WTC11 (cell line): ENCODE data around the gene DYSF. TPM values are rescaled to one million over a fixed set of nuclear protein-coding genes. Genes with fewer than 3 reads are reported as not detected.

Source experiments
- ATAC-seq: fragments of 200-7000 bp; cut with Tn5 transposase; 2 replicates; pipeline ENCODE4 v1.10.0; 2021; ENCODE audit warnings: mild to moderate bottlenecking, moderate library complexity
- CTCF ChIA-PET: fragments of 300-600 bp; sonication (Branson Sonifier 250); formaldehyde crosslinking; loops from one replicate; lab custom pipeline; 2021; ENCODE audit warnings: antibody characterized with exemption; lab: Charles Lee
- POLR2A ChIA-PET: fragments of 350-600 bp; sonication (Branson Sonifier 250); formaldehyde crosslinking; loops from one replicate; lab custom pipeline; 2021; ENCODE audit warnings: antibody characterized with exemption; lab: Charles Lee
- DNase-seq: peaks from one replicate; pipeline ENCODE4 v3.0.0; 2021; ENCODE audit warnings: low spot score
- H3K27ac Mint-ChIP-seq: 2 replicates; pipeline ENCODE4 v1.8.0; 2021; ENCODE audit warnings: mixed read lengths
- H3K27me3 Mint-ChIP-seq: 2 replicates; pipeline ENCODE4 v1.8.0; 2021; ENCODE audit warnings: low read depth, mild to moderate bottlenecking, moderate library complexity, mixed read lengths
- H3K36me3 Mint-ChIP-seq: 2 replicates; pipeline ENCODE4 v1.8.0; 2021; ENCODE audit warnings: mixed read lengths
- H3K4me1 Mint-ChIP-seq: 2 replicates; pipeline ENCODE4 v1.8.0; 2022; ENCODE audit warnings: mixed read lengths
- H3K4me3 Mint-ChIP-seq: 2 replicates; pipeline ENCODE4 v1.8.0; 2021; ENCODE audit warnings: mild to moderate bottlenecking, moderate library complexity, mixed read lengths
- H3K9me3 Mint-ChIP-seq: 2 replicates; pipeline ENCODE4 v1.8.0; 2021; ENCODE audit warnings: mixed read lengths
- ARID4B ChIP-seq: sonication (generic); formaldehyde crosslinking; IDR thresholded peaks from 2 replicates; pipeline ENCODE4 v1.8.0; 2023; ENCODE audit warnings: missing genetic modification reagents, mild to moderate bottlenecking, borderline replicate concordance
- CTCF ChIP-seq: fragments of 200-600 bp; IDR thresholded peaks from 2 replicates; pipeline ENCODE4 v1.8.0; 2022; ENCODE audit warnings: antibody characterized with exemption
- ELF4 ChIP-seq: sonication (generic); formaldehyde crosslinking; IDR thresholded peaks from 2 replicates; pipeline ENCODE4 v1.8.1; 2022; ENCODE audit warnings: low read depth, mild to moderate bottlenecking, moderate library complexity, missing genetic modification reagents
- EMX1 ChIP-seq: fragments of 250-450 bp; sonication (Bioruptor Pico); IDR thresholded peaks from 2 replicates; pipeline ENCODE4 v1.8.0; 2021; ENCODE audit warnings: mild to moderate bottlenecking
- GABPB1 ChIP-seq: sonication (generic); formaldehyde crosslinking; IDR thresholded peaks from 2 replicates; pipeline ENCODE4 v1.8.1; 2023; ENCODE audit warnings: mild to moderate bottlenecking, missing genetic modification reagents
- GRHL2 ChIP-seq: fragments of 250-450 bp; sonication (Bioruptor Pico); IDR thresholded peaks from 2 replicates; pipeline ENCODE4 v1.8.0; 2022; ENCODE audit warnings: mild to moderate bottlenecking, moderate library complexity; ENCODE audit not compliant: insufficient replicate concordance, severe bottlenecking
- GTF2I ChIP-seq: fragments of 250-450 bp; sonication (Bioruptor Pico); conservative IDR thresholded peaks from 2 replicates; pipeline ENCODE4 v1.4.0; 2021; ENCODE audit warnings: mild to moderate bottlenecking
- NFE2L1 ChIP-seq: sonication (generic); formaldehyde crosslinking; IDR thresholded peaks from 2 replicates; pipeline ENCODE4 v1.8.1; 2023; ENCODE audit warnings: missing genetic modification reagents
- NR3C1 ChIP-seq: sonication (generic); formaldehyde crosslinking; conservative IDR thresholded peaks from 2 replicates; pipeline ENCODE4 v1.8.1; 2023; ENCODE audit warnings: low read depth, mild to moderate bottlenecking, missing genetic modification reagents
- OVOL2 ChIP-seq: fragments of 250-450 bp; sonication (Bioruptor Pico); IDR thresholded peaks from 2 replicates; pipeline ENCODE4 v1.9.0; 2021; ENCODE audit warnings: mild to moderate bottlenecking, borderline replicate concordance
- SMAD3 ChIP-seq: sonication (generic); formaldehyde crosslinking; IDR thresholded peaks from 2 replicates; pipeline ENCODE4 v1.8.0; 2022; ENCODE audit warnings: missing genetic modification reagents, mild to moderate bottlenecking, borderline replicate concordance
- SMAD4 ChIP-seq: sonication (generic); formaldehyde crosslinking; IDR thresholded peaks from 2 replicates; pipeline ENCODE4 v1.8.0; 2022; ENCODE audit warnings: mild to moderate bottlenecking, missing genetic modification reagents
- SOX15 ChIP-seq: fragments of 250-450 bp; sonication (Bioruptor Pico); IDR thresholded peaks from 2 replicates; pipeline ENCODE4 v1.9.0; 2021; ENCODE audit warnings: mild to moderate bottlenecking
- STAT6 ChIP-seq: sonication (generic); formaldehyde crosslinking; conservative IDR thresholded peaks from 2 replicates; pipeline ENCODE4 v1.8.1; 2023; ENCODE audit warnings: mild to moderate bottlenecking, low read depth, missing genetic modification reagents, moderate library complexity
- TEAD4 ChIP-seq: sonication (generic); formaldehyde crosslinking; IDR thresholded peaks from 2 replicates; pipeline ENCODE4 v1.8.0; 2022; ENCODE audit warnings: mild to moderate bottlenecking, missing genetic modification reagents
- ZNF138 ChIP-seq: sonication (generic); formaldehyde crosslinking; conservative IDR thresholded peaks from 2 replicates; pipeline ENCODE4 v1.8.1; 2022; ENCODE audit warnings: mild to moderate bottlenecking, moderate library complexity, missing genetic modification reagents
- total RNA-seq: library from RNA; stranded (reverse); gene quantifications from 3 replicates; pipeline ENCODE4 v1.2.3, GENCODE V29; 2021
- TF ChIP-seq, protein P1 (sequence below): sonication (generic); formaldehyde crosslinking; IDR thresholded peaks from 2 replicates; pipeline ENCODE4 v1.8.0; 2022; ENCODE audit warnings: mild to moderate bottlenecking, missing genetic modification reagents

Gene DYSF
- total RNA-seq, 1 experiment from 2014 or later: 14.8 TPM

- DNase-seq (no peak), ATAC-seq (no peak)
- H3K4me1 Mint-ChIP-seq: no peaks in the 10 kb centered on the region
- TF ChIP-seq SMAD3 (CRISPR knock-in tag) (no peak), ELF4 (CRISPR knock-in tag) (no peak), SMAD4 (CRISPR knock-in tag) (no peak), ZNF138 (CRISPR knock-in tag) (no peak), NFE2L1 (CRISPR knock-in tag) (no peak), OVOL2 (CRISPR knock-in tag) (no peak), NR3C1 (no peak), GTF2I (CRISPR knock-in tag) (no peak), GABPB1 (CRISPR knock-in tag) (no peak), EMX1 (CRISPR knock-in tag) (no peak), ARID4B (no peak), SOX15 (CRISPR knock-in tag) (no peak)
- TF ChIP-seq, all 79 proteins: peak for 0
- Mint-ChIP-seq H3K4me3 (no peak overlapping the region), H3K27me3 (no peaks in the 10 kb centered on the region), H3K9me3 (no peaks in the 10 kb centered on the region), H3K27ac (no peak overlapping the region), H3K36me3 (peaks cover 8% of the 10 kb centered on the region; the same call in 1 of the 2 replicates)
- ChIA-PET CTCF (interaction anchor here (0.7 to 2.1 kb wide), 3 partner anchors 110 to 130 kb away, joined by 3 to 5 read pairs (median 3); no protein-coding TSS in a partner anchor), POLR2A (no interaction called here)
These were observed 214.2 kb downstream of the DYSF start for GRCh38 chr2:71667256-71668182.

DNA sequence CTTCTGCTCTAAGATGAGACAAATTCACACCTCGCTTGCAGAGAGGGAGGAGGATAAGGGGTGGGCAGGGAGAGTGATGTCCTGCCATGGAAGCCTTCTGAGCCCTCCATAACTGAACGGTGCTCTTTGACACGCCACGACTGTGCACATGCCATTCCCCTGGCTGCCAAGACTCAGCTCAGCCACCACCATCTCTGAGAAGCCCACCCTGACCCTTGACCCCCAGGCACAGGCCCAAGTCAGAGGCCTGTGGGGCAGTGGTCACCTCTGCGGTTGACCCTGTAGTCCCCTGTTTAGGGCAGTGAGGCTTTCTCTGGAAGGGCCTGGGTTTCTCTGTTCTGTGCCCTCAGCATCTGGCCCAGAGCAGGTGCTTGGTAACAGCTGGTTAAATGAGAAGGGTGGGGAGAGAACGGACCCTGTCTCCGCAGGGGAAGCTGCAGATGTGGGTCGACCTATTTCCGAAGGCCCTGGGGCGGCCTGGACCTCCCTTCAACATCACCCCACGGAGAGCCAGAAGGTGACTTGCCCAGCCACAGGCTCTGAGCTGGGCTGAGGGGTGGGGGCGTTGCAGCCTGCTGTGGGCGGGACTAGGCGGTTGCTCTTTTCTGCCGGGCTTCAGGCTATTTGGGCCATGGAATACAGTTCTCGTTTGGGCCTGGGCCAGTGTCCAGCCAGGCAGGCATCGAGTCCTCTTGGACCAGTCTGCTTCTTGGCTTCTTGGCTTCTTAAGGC lies 215.1 kb downstream of the DYSF start:
- Mint-ChIP-seq H3K36me3 (peaks cover 8% of the 10 kb centered on the region; the same call in 1 of the 2 replicates), H3K27ac (no peak overlapping the region; the same call in 1 of the 2 replicates), H3K4me1 (no peaks in the 10 kb centered on the region), H3K9me3 (no peaks in the 10 kb centered on the region), H3K27me3 (no peaks in the 10 kb centered on the region), H3K4me3 (no peak overlapping the region)
- POLR2A ChIA-PET: no interaction called here
- no peak for TF ChIP-seq SOX15 (CRISPR knock-in tag)
- TF ChIP-seq CTCF: no peak
- no peak for TF ChIP-seq GRHL2 (CRISPR knock-in tag)
- ATAC-seq (peak; percentile 36; the same call in 1 of the 2 replicates), DNase-seq (no peak)
- CTCF ChIA-PET: interaction anchor here (0.7 kb wide), 1 partner anchor 111 kb away, joined by 3 read pairs; no protein-coding TSS in a partner anchor

- no peak overlapping the region for H3K4me3 Mint-ChIP-seq
- H3K36me3 Mint-ChIP-seq: peaks cover 8% of the 10 kb centered on the region; the same call in 1 of the 2 replicates
- ChIA-PET POLR2A (no interaction called here), CTCF (no interaction called here)
- H3K9me3 Mint-ChIP-seq: no peaks in the 10 kb centered on the region
- H3K27me3 Mint-ChIP-seq: no peaks in the 10 kb centered on the region
- no peak overlapping the region; the same call in 1 of the 2 replicates for H3K27ac Mint-ChIP-seq
- no peak for DNase-seq
- no peaks in the 10 kb centered on the region for H3K4me1 Mint-ChIP-seq
- no peak for ATAC-seq
- TF ChIP-seq, protein P1, sequence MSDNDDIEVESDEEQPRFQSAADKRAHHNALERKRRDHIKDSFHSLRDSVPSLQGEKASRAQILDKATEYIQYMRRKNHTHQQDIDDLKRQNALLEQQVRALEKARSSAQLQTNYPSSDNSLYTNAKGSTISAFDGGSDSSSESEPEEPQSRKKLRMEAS (CRISPR knock-in tag): no peak
- no peak for TF ChIP-seq STAT6 (CRISPR knock-in tag)
- no peak for TF ChIP-seq TEAD4 (CRISPR knock-in tag)
These were observed 215.7 kb downstream of the DYSF start for GRCh38 chr2:71669058-71669456.
